ENCODE results near the gene MZB1. TPM values are rescaled to one million over a fixed set of nuclear protein-coding genes. Genes with fewer than 3 reads are reported as not detected.

Gene MZB1
- total RNA-seq, 4 donors from 2014 or later: 1.1 to 6.0 TPM; not detected in 2

DNA sequence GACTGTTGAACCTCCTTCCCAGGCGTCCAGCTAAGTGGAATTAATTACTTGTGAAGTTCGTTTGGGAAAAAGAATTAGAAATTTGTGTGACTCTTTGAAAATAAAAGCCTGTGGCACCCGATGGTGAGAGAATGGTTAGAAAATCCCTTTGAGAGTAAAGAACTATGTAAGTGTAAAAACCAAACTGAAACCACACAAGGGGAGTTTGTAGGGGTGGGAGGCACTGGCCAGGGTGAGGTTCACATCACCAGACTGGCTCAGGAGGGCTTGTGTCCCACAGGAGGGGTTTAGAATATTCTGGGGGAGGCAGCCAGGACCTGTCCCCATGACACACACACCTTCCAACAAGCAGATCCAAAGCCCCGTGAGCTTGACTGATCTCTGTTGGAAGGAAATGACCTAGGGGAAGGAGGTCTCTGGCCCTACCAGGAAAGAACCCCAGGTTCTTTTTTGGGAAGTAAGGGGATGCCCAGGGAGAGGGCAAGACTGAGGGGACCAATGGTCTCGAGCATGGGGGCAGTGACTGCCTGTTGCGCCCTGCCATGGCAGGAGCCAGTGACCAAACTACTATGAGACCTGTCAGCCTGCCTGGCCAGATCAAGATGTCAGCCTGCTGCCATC lies 9.9 kb upstream of the MZB1 start:
- Histone ChIP-seq H3K9me3 (no peaks in the 10 kb centered on the region), H3K36me3 (no peaks in the 10 kb centered on the region), H3K27ac (no peak overlapping the region), H3K4me1 (peaks cover 12 to 19% of the 10 kb centered on the region in 2 donors), H3K27me3 (no peaks in the 10 kb centered on the region), H3K4me3 (replicated peaks in 1 of 3) (no peak overlapping the region)
- intact Hi-C loops (cut with DNase I): no loop called here
- 83 to 89% methylated on average over 6 of the region's 6 CpGs for WGBS, 2 donors
- TF ChIP-seq POLR2A (IDR thresholded peaks at IDR 0.05): no peak
- TF ChIP-seq, protein P1, sequence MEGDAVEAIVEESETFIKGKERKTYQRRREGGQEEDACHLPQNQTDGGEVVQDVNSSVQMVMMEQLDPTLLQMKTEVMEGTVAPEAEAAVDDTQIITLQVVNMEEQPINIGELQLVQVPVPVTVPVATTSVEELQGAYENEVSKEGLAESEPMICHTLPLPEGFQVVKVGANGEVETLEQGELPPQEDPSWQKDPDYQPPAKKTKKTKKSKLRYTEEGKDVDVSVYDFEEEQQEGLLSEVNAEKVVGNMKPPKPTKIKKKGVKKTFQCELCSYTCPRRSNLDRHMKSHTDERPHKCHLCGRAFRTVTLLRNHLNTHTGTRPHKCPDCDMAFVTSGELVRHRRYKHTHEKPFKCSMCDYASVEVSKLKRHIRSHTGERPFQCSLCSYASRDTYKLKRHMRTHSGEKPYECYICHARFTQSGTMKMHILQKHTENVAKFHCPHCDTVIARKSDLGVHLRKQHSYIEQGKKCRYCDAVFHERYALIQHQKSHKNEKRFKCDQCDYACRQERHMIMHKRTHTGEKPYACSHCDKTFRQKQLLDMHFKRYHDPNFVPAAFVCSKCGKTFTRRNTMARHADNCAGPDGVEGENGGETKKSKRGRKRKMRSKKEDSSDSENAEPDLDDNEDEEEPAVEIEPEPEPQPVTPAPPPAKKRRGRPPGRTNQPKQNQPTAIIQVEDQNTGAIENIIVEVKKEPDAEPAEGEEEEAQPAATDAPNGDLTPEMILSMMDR (IDR thresholded peaks at IDR 0.05): no peak
- no peak for DNase-seq

DNA sequence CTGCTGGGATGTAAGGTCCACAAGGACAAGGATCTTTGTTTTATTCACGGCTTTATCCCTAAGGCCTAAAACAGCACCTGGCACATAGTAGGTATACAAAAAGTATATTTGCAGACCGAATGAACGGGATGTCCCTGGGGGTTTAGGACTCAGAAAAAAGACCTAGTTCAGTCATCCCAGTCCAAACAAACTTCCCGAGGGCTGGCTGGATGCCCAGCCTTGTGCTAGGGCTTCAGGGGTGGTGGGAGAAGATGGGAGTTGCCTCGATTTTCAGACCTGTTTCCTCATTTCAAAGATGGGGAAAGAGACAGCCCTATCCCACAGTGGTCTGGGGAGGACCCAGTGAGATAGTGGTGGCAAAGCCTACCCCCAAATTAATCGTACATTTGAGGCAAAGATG lies 8.2 kb upstream of the MZB1 start:
- intact Hi-C loops (cut with DNase I): no loop called here
- Histone ChIP-seq H3K4me3 (replicated peaks in 1 of 3) (no peak overlapping the region), H3K9me3 (no peaks in the 10 kb centered on the region), H3K4me1 (peaks cover 12 to 25% of the 10 kb centered on the region in 2 donors), H3K36me3 (no peaks in the 10 kb centered on the region), H3K27me3 (no peaks in the 10 kb centered on the region), H3K27ac (no peak overlapping the region)
- peak; percentile 55 to 59 for DNase-seq
- no peak for TF ChIP-seq POLR2A (IDR thresholded peaks at IDR 0.05)
- TF ChIP-seq, protein P1 (IDR thresholded peaks at IDR 0.05): no peak
- WGBS, 2 donors: 34 to 42% methylated on average over 6 of the region's 6 CpGs

DNA sequence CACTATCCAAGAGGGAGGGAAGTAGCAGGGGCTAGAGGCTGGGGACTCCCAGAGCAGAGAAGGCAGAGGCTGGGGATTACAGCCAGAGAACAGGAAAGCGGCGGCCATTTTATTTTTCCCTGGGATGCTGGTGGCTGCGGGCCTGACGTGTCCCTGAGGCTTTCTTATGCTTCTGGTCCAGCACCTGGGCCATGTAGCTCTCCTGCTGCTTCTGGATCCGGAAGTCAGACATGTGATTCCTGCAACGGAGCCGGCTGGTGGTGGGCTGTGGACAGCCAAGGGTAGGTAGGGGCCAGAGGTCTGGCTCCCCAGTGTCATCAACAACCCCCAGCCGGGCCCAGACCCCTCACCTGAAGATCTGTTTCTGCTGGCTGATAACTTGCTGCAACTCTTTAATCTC lies 7.0 kb upstream of the MZB1 start:
- H3K27me3 ChIP-seq: no peaks in the 10 kb centered on the region
- DNase-seq: no peak
- no peak overlapping the region for H3K4me3 ChIP-seq (replicated peaks in 1 of 3)
- intact Hi-C loops (cut with DNase I): no loop called here
- no peaks in the 10 kb centered on the region for H3K9me3 ChIP-seq
- no peak overlapping the region for H3K27ac ChIP-seq
- H3K4me1 ChIP-seq: peaks cover 15 to 35% of the 10 kb centered on the region in 2 donors
- TF ChIP-seq, protein P1 (IDR thresholded peaks at IDR 0.05): no peak
- no peak for TF ChIP-seq POLR2A (IDR thresholded peaks at IDR 0.05)
- no peaks in the 10 kb centered on the region for H3K36me3 ChIP-seq
- WGBS, 2 donors: 87 to 89% methylated on average over 8 of the region's 8 CpGs

DNA sequence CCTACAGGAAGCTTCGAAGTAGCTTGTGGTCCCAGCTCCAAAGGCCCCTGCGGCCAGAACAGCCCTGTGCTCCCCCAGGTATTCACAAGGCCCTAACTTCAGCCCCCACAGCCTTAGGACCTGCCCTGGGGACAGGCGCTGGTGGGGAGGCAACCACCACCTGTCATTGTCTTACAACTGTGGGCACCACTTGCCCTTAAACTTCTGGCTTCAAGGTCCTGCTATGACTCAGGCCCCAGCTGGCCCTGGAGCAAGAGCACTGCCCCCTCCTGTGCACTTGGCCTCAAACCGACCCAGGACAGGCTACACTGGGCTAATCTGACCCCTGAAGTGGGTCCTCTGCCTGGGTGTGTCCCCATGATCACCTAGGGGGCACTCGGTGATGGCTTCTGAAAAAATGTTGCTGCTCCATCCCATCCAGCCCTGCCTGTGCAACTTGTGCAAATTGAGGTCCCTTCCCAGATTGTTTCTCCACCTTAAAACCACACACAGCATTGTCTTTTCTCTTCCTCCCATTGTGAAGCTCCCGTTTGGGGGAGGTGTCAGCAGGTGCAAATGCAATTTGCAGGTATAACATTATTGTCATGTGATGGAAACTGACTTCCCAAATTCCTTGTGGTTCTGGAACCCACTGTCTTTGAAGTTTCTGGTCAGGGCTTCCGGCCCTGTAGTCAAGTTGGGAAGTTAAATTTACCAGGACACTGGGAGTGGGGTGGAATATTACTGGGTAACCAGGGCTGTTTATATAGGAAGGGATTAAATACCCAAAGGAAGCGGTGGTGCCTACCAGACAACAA lies 6.3 kb upstream of the MZB1 start:
- Histone ChIP-seq H3K27ac (no peak overlapping the region), H3K4me1 (peaks cover 15 to 36% of the 10 kb centered on the region in 2 donors)
- intact Hi-C loops (cut with DNase I): no loop called here

More for the DNA sequence above, 6.3 kb upstream of the MZB1 start:
- H3K4me3 ChIP-seq (replicated peaks in 1 of 3): no peak overlapping the region
- no peak for DNase-seq
- no peaks in the 10 kb centered on the region for H3K27me3 ChIP-seq
- no peaks in the 10 kb centered on the region for H3K36me3 ChIP-seq
- WGBS, 2 donors: 86 to 89% methylated on average over 8 of the region's 8 CpGs
- H3K9me3 ChIP-seq: no peaks in the 10 kb centered on the region
- TF ChIP-seq, protein P1 (IDR thresholded peaks at IDR 0.05): no peak
- no peak for TF ChIP-seq POLR2A (IDR thresholded peaks at IDR 0.05)

All from thyroid gland (tissue), 4 donors.